Esophagus muscularis mucosa (tissue), 3 donors: Measurements from ENCODE around the gene ATP6V1C2.

Experiments
- POLR2A ChIP-seq: fragments of 450-650 bp; IDR thresholded peaks from one replicate; pipeline ENCODE4 v1.6.1; 2017; ENCODE audit warnings: antibody characterized with exemption, moderate library complexity, mild to moderate bottlenecking, low read depth
- TF ChIP-seq, protein P1 (sequence below), 3 experiments: fragments of 200-600 bp in 2 of 3; fragments of 450-650 bp in 1 of 3; sonication (generic) in 2 of 3; IDR thresholded peaks; one replicate each; pipeline ENCODE4 v1.5.1; 2017 to 2019; ENCODE audit warnings: antibody characterized with exemption in 3 of 3, mild to moderate bottlenecking in 2 of 3, moderate library complexity in 1 of 3

DNA sequence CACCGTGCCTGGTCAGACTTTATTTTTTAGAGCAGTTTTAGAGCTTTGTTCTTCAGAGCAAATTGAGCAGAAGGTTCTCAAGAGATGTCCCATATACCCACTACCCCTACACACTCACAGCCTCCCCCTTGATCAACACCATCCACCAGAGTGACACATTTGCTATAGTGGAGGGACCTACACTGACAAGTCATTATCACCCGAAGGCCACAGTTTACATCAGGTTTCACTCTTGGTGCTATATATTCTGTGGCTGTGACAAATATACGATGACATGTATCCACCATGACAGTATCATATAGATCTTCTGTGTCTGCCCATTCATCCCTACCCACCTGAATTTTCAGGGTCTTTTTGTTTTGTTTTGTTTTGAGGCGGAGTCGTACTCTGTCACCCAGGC, 15.4 kb upstream of the ATP6V1C2 start:
- TF ChIP-seq POLR2A: no peak
- TF ChIP-seq, protein P1, sequence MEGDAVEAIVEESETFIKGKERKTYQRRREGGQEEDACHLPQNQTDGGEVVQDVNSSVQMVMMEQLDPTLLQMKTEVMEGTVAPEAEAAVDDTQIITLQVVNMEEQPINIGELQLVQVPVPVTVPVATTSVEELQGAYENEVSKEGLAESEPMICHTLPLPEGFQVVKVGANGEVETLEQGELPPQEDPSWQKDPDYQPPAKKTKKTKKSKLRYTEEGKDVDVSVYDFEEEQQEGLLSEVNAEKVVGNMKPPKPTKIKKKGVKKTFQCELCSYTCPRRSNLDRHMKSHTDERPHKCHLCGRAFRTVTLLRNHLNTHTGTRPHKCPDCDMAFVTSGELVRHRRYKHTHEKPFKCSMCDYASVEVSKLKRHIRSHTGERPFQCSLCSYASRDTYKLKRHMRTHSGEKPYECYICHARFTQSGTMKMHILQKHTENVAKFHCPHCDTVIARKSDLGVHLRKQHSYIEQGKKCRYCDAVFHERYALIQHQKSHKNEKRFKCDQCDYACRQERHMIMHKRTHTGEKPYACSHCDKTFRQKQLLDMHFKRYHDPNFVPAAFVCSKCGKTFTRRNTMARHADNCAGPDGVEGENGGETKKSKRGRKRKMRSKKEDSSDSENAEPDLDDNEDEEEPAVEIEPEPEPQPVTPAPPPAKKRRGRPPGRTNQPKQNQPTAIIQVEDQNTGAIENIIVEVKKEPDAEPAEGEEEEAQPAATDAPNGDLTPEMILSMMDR (IDR thresholded peaks at IDR 0.05): no peak
